GM12875 (cell line): ENCODE results near the gene LGI4.
A peak's percentile ranks its signal among the peaks of the same experiment; 100 is the strongest.

ENCODE experiments used
- H3K4me3 ChIP-seq: one replicate; pipeline ENCODE4 v1.5.1; 2011; ENCODE audit warnings: low read depth, low read length, control low read depth
- CTCF ChIP-seq: IDR thresholded peaks from 2 replicates; pipeline ENCODE4 v1.5.1; 2011; ENCODE audit warnings: low read depth, mild to moderate bottlenecking, control low read depth, inconsistent platforms, low read length, moderate library complexity, borderline replicate concordance; ENCODE audit not compliant: insufficient read depth

The LGI4 gene

DNA sequence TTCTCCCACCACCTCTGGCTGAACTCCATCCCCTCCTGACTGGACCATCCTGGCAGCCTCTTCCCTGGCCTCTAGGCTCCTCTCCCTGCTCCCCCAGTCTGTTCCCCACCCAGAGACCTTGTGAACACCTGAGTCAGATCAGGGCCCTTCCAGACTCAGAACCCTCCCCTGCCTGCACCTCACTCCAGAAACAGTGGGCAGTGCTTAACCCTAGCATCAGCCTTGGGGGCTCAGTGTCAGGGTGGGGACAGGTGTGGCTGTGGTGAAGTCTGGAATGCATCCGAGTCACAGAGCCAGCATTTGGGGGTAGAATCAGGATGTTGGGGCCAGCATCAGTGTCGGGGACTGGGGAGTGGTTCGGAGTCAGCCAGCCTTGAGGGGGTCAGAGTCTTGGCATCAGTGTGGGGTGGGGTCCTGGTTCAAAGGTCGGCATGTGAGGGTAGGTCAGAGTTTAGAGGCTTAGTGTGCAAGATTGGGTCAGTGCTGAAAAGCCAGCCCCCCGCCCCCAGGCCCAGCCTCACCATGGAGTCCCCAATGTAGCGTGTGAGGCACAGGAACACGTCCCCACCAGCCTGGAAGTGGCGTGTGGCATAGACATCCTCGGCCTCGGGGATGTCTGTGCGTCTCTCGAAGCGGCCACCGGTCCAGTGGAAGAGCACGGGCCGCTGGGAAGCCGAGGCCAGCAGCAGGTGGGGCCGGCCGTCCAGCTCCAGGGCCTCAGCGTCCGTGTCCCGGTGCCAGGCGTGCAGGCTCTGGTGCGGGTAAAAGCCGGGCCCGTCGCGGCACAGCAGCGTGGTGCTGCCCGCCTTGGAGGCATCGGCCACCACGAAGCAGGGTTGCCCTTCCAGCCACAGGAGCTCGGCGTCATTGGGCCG, 8.9 kb downstream of the LGI4 start:
- TF ChIP-seq CTCF: no peak
- no peak overlapping the region for H3K4me3 ChIP-seq

GRCh38 chr19:35125270-35125717, 9.6 kb downstream of the LGI4 start:
- TF ChIP-seq CTCF: no peak
- no peak overlapping the region for H3K4me3 ChIP-seq

DNA sequence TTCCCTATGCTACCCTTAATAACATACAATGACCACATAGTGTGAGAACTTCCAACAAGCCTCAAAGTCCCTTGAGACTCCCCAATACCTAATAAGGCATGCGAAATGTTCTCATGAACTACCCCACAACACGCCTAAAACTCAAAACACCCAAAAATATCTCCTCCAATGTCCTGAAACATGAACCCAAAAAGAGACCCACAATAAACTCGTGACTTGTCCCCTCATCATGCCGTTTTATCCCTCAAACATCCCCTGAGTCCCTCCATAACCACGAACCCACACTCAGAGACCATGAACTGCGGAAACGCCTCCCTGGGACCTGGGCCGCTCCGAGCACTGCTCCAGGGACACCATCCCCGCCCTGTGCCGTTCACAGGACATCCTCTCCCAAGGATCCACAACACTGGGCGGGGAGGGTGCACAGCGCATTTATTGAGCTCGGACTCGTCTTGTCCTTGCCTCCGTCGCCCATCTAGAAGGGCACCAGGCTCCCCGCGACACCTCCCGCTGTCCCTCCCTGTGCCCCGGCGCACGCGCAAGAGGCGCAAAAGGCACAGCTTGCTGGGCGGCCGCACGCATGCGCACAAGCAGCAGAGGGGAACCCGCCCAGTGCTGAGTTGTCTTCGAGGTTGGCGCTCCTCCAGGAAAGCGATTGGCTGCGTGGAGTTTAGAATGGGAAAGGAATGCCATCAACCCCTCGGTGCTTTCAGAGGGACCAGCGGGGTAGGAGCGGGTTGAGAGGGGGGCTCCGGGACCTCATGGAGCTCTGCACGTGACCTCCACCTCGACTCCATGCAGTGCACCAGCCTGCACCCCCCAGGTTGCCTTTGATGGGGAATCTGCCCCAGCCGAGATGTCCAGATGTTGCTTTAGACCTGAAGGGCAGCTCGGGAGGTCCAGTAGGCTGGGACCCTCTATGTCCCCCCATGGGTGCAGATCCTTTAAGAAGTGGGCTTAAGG, 10.5 kb downstream of the LGI4 start:
- H3K4me3 ChIP-seq: peak overlapping the region; percentile 34
- TF ChIP-seq CTCF: no peak

DNA sequence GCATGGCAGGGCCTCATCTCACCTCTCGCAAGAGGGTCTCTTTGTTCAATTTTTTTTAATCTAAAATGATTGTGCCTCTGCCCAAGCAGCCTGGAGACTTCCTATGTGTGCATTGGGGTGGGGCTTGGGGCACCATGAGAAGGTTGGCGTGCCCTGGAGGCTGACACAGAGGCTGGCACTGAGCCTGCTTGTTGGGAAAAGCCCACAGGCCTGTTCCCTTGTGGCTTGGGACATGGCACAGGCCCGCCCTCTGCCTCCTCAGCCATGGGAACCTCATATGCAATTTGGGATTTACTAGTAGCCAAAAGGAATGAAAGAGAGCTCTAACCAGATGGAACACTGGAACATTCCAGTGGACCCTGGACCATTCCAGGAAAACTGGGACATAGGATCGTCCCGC, 11.3 kb downstream of the LGI4 start:
- no peak overlapping the region for H3K4me3 ChIP-seq
- no peak for TF ChIP-seq CTCF

DNA sequence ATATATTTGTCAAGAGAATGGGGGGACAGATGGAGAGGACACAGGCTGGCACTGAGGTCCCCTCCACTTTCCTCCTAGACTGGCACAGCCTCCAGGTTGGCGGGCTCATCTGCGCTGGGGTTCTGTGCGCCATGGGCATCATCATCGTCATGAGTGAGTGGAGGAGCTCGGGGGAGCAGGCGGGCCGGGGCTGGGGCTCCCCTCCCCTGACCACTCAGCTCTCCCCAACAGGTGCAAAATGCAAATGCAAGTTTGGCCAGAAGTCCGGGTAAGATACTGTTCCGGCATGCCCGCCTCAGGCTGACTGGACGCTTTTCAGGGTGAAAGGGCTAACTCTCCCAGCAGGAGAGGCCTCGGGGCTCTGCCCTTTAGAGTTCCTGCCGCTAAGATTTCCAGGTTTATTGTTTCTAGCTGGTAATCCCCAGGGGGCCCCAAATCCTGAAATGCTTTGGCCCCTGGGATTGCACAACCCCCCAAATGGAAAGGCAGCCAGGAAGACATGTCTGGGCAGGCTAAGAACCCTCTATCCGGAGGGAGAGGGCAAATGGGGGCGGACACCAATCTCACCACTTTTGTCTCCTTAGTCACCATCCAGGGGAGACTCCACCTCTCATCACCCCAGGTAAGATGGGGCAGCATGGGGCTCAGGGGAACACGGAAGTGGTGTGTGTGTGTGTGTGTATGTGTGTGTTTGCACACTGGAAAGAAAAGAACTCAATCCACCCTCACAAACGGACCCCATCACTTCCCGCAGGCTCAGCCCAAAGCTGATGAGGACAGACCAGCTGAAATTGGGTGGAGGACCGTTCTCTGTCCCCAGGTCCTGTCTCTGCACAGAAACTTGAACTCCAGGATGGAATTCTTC, 11.9 kb downstream of the LGI4 start:
- no peak for TF ChIP-seq CTCF
- H3K4me3 ChIP-seq: no peak overlapping the region

DNA sequence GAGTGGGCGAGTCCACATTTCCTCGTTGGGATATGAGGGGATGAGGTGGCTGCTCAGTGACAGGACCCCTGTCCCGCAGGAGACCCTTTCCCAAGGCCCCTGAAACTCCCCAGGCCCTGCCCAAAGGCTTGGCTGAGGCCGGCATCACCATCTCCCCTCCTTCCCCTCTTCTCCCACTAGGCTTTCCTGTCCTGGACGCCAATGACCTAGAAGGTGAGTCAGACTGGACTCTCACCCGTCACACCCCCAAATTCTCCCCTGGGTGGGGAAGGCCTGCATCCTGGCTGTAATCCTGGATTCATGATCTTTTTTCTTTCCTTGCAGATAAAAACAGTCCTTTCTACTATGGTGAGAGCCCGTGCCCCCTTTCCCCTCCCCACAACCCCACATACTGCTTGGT, 14.0 kb downstream of the LGI4 start:
- no peak for TF ChIP-seq CTCF
- no peak overlapping the region for H3K4me3 ChIP-seq
